ENCODE results near the gene PABPN1. TPM values are rescaled to one million over a fixed set of nuclear protein-coding genes. Genes with fewer than 3 reads are reported as not detected.
A peak's percentile ranks its signal among the peaks of the same experiment; 100 is the strongest.

Gene PABPN1
- total and polyA plus RNA-seq, 4 experiments from 2014 or later = 91.7 to 196 (median 159) TPM

- Mint-ChIP-seq H3K9me3 (no peaks in the 10 kb centered on the region), H3K4me1 (peaks cover 1 to 7% (median 4%) of the 10 kb centered on the region in 4 donors), H3K36me3 (no peaks in the 10 kb centered on the region), H3K4me3 (no peak overlapping the region), H3K27me3 (peaks cover 13 to 17% of the 10 kb centered on the region in 2 donors), H3K27ac (peak overlapping the region in 1 of 7 donors; percentile 49)
- no peak for DNase-seq
- Histone ChIP-seq H3K9me3 (ENCODE audit: control insufficient read depth in 1 of 2, low read length in 2 of 2) (no peaks in the 10 kb centered on the region), H3K4me3 (ENCODE audit: low read length in 2 of 2) (no peak overlapping the region), H3K36me3 (ENCODE audit: insufficient read depth, low read length) (no peaks in the 10 kb centered on the region), H3K4me1 (ENCODE audit: insufficient read depth, low read length) (no peaks in the 10 kb centered on the region), H3K27ac (ENCODE audit: low read depth, low read length) (no peak overlapping the region), H3K27me3 (ENCODE audit: insufficient read depth, low read length) (no peaks in the 10 kb centered on the region)
- intact Hi-C loops (cut with micrococcal nuclease) = no loop called here
- POLR2A ChIA-PET (ENCODE audit: partially characterized antibody) = no interaction called here
- CTCF ChIA-PET (ENCODE audit: partially characterized antibody) = interaction anchor here (1.2 to 1.8 kb wide), 4 partner anchors 15 to 34 kb away, joined by 3 to 6 read pairs (median 5); no protein-coding TSS in a partner anchor
Observed at GRCh38 chr14:23345987-23346692, 24.9 kb downstream of the PABPN1 start.

- Histone ChIP-seq H3K27me3 (ENCODE audit: insufficient read depth, low read length) (no peaks in the 10 kb centered on the region), H3K4me1 (ENCODE audit: insufficient read depth, low read length) (peaks cover 5% of the 10 kb centered on the region), H3K36me3 (ENCODE audit: insufficient read depth, low read length) (no peaks in the 10 kb centered on the region), H3K9me3 (ENCODE audit: control insufficient read depth in 1 of 2, low read length in 2 of 2) (no peaks in the 10 kb centered on the region), H3K4me3 (ENCODE audit: low read length in 2 of 2) (no peak overlapping the region), H3K27ac (ENCODE audit: low read depth, low read length) (no peak overlapping the region)
- CTCF ChIA-PET (ENCODE audit: partially characterized antibody) = no interaction called here
- no peak for DNase-seq
- POLR2A ChIA-PET (ENCODE audit: partially characterized antibody) = no interaction called here
- Mint-ChIP-seq H3K9me3 (no peaks in the 10 kb centered on the region), H3K27me3 (peaks cover 17 to 20% of the 10 kb centered on the region in 2 donors), H3K4me3 (no peak overlapping the region), H3K36me3 (no peaks in the 10 kb centered on the region), H3K4me1 (peaks cover 4 to 11% (median 8%) of the 10 kb centered on the region in 4 donors), H3K27ac (no peak overlapping the region)
- intact Hi-C loops (cut with micrococcal nuclease) = no loop called here
Observed at GRCh38 chr14:23346693-23347405, 25.6 kb downstream of the PABPN1 start.

GRCh38 chr14:23347406-23348296 lies 26.4 kb downstream of the PABPN1 start:
- H3K36me3 ChIP-seq (ENCODE audit: insufficient read depth, low read length) = no peaks in the 10 kb centered on the region
- Mint-ChIP-seq H3K9me3 (no peaks in the 10 kb centered on the region), H3K4me3 (no peak overlapping the region), H3K27ac (no peak overlapping the region), H3K36me3 (no peaks in the 10 kb centered on the region), H3K4me1 (peaks cover 4 to 11% (median 8%) of the 10 kb centered on the region in 4 donors), H3K27me3 (peaks cover 15 to 20% of the 10 kb centered on the region in 2 donors)
- no peak overlapping the region for H3K4me3 ChIP-seq (ENCODE audit: low read length in 2 of 2)
- H3K4me1 ChIP-seq (ENCODE audit: insufficient read depth, low read length) = peaks cover 7% of the 10 kb centered on the region
- H3K27ac ChIP-seq (ENCODE audit: low read depth, low read length) = no peak overlapping the region
- intact Hi-C loops (cut with micrococcal nuclease) = no loop called here
- ChIA-PET CTCF (ENCODE audit: partially characterized antibody) (no interaction called here), POLR2A (ENCODE audit: partially characterized antibody) (no interaction called here)
- no peak for DNase-seq
- no peaks in the 10 kb centered on the region for H3K27me3 ChIP-seq (ENCODE audit: insufficient read depth, low read length)
- no peaks in the 10 kb centered on the region for H3K9me3 ChIP-seq (ENCODE audit: control insufficient read depth in 1 of 2, low read length in 2 of 2)

- CTCF ChIA-PET (ENCODE audit: partially characterized antibody) = no interaction called here
Observed at GRCh38 chr14:23348297-23348655, 27.0 kb downstream of the PABPN1 start.

GRCh38 chr14:23349156-23349845 lies 28.0 kb downstream of the PABPN1 start:
- ChIA-PET CTCF (ENCODE audit: partially characterized antibody) (interaction anchor here (1.2 kb wide), 1 partner anchor 31 kb away, joined by 4 read pairs; no protein-coding TSS in a partner anchor), POLR2A (ENCODE audit: partially characterized antibody) (interaction anchor here (0.8 to 1.6 kb wide), 2 partner anchors 14 to 28 kb away, joined by 3 to 4 read pairs; partner anchors contain the start of gene PABPN1)
- Mint-ChIP-seq H3K36me3 (no peaks in the 10 kb centered on the region), H3K9me3 (no peaks in the 10 kb centered on the region), H3K4me1 (peaks cover 8 to 24% (median 15%) of the 10 kb centered on the region in 4 donors), H3K27me3 (peaks cover 27 to 35% of the 10 kb centered on the region in 2 donors), H3K4me3 (peak overlapping the region in 2 of 8 donors; percentile 2 to 21), H3K27ac (no peak overlapping the region)
- Histone ChIP-seq H3K4me3 (ENCODE audit: low read length in 2 of 2) (no peak overlapping the region), H3K36me3 (ENCODE audit: insufficient read depth, low read length) (no peaks in the 10 kb centered on the region), H3K9me3 (ENCODE audit: control insufficient read depth in 1 of 2, low read length in 2 of 2) (no peaks in the 10 kb centered on the region), H3K27me3 (ENCODE audit: insufficient read depth, low read length) (peaks cover 4% of the 10 kb centered on the region), H3K4me1 (ENCODE audit: insufficient read depth, low read length) (peaks cover 7% of the 10 kb centered on the region), H3K27ac (ENCODE audit: low read depth, low read length) (no peak overlapping the region)
- no peak for DNase-seq
- intact Hi-C loops (cut with micrococcal nuclease) = no loop called here

More at GRCh38 chr14:23348297-23348655, 27.0 kb downstream of the PABPN1 start:
- H3K27me3 Mint-ChIP-seq = peaks cover 19 to 25% of the 10 kb centered on the region in 2 donors
- H3K9me3 Mint-ChIP-seq = no peaks in the 10 kb centered on the region
- Histone ChIP-seq H3K4me3 (ENCODE audit: low read length in 2 of 2) (no peak overlapping the region), H3K9me3 (ENCODE audit: control insufficient read depth in 1 of 2, low read length in 2 of 2) (no peaks in the 10 kb centered on the region), H3K36me3 (ENCODE audit: insufficient read depth, low read length) (no peaks in the 10 kb centered on the region), H3K27ac (ENCODE audit: low read depth, low read length) (no peak overlapping the region), H3K27me3 (ENCODE audit: insufficient read depth, low read length) (no peaks in the 10 kb centered on the region), H3K4me1 (ENCODE audit: insufficient read depth, low read length) (peaks cover 7% of the 10 kb centered on the region)
- DNase-seq = no peak
- no peak overlapping the region for H3K4me3 Mint-ChIP-seq
- H3K4me1 Mint-ChIP-seq = peaks cover 7 to 17% (median 14%) of the 10 kb centered on the region in 4 donors
- POLR2A ChIA-PET (ENCODE audit: partially characterized antibody) = no interaction called here
- H3K27ac Mint-ChIP-seq = no peak overlapping the region
- H3K36me3 Mint-ChIP-seq = no peaks in the 10 kb centered on the region
- intact Hi-C loops (cut with micrococcal nuclease) = no loop called here

GRCh38 chr14:23351681-23352505 lies 30.6 kb downstream of the PABPN1 start:
- intact Hi-C loops (cut with micrococcal nuclease) = loop anchor here (1.0 kb wide), 1 partner anchor 31 kb away; the partner anchor contains the start of gene PABPN1

More at GRCh38 chr14:23351681-23352505, 30.6 kb downstream of the PABPN1 start:
- ChIA-PET CTCF (ENCODE audit: partially characterized antibody) (interaction anchor here (2.0 kb wide), 1 partner anchor 28 kb away, joined by 8 read pairs; no protein-coding TSS in a partner anchor), POLR2A (ENCODE audit: partially characterized antibody) (interaction anchor here (1.2 to 1.8 kb wide), 3 partner anchors 31 to 257 kb away, joined by 3 to 7 read pairs (median 3); partner anchors contain the start of genes ACIN1, C14orf119, HOMEZ and PABPN1)
- peak overlapping the region in 1 of 2 donors; percentile 51 for H3K4me3 ChIP-seq (ENCODE audit: low read length in 2 of 2)
- H3K9me3 Mint-ChIP-seq = no peaks in the 10 kb centered on the region
- H3K36me3 Mint-ChIP-seq = no peaks in the 10 kb centered on the region
- peaks cover 7% of the 10 kb centered on the region for H3K4me1 ChIP-seq (ENCODE audit: insufficient read depth, low read length)
- H3K36me3 ChIP-seq (ENCODE audit: insufficient read depth, low read length) = no peaks in the 10 kb centered on the region
- H3K9me3 ChIP-seq (ENCODE audit: control insufficient read depth in 1 of 2, low read length in 2 of 2) = no peaks in the 10 kb centered on the region
- peaks cover 4% of the 10 kb centered on the region for H3K27me3 ChIP-seq (ENCODE audit: insufficient read depth, low read length)
- H3K27me3 Mint-ChIP-seq = peaks cover 34 to 48% of the 10 kb centered on the region in 2 donors
- peak overlapping the region in 1 of 7 donors; percentile 8 for H3K27ac Mint-ChIP-seq
- H3K27ac ChIP-seq (ENCODE audit: low read depth, low read length) = no peak overlapping the region
- H3K4me1 Mint-ChIP-seq = peaks cover 8 to 24% (median 15%) of the 10 kb centered on the region in 4 donors
- H3K4me3 Mint-ChIP-seq = peak overlapping the region in 7 of 8 donors; percentile 80 to 91 (median 86)
- peak in 1 of 5 donors; percentile 4 for DNase-seq

Measured in CD4-positive, alpha-beta memory T cell (primary cell).